ENCODE results near the gene LAMP1.
"Not testable (repeated sequence)": the region's sequence is repeated elsewhere in the genome, so short reads cannot be mapped to it uniquely, and the experiment has no call there.

LAMP1 gene

DNA sequence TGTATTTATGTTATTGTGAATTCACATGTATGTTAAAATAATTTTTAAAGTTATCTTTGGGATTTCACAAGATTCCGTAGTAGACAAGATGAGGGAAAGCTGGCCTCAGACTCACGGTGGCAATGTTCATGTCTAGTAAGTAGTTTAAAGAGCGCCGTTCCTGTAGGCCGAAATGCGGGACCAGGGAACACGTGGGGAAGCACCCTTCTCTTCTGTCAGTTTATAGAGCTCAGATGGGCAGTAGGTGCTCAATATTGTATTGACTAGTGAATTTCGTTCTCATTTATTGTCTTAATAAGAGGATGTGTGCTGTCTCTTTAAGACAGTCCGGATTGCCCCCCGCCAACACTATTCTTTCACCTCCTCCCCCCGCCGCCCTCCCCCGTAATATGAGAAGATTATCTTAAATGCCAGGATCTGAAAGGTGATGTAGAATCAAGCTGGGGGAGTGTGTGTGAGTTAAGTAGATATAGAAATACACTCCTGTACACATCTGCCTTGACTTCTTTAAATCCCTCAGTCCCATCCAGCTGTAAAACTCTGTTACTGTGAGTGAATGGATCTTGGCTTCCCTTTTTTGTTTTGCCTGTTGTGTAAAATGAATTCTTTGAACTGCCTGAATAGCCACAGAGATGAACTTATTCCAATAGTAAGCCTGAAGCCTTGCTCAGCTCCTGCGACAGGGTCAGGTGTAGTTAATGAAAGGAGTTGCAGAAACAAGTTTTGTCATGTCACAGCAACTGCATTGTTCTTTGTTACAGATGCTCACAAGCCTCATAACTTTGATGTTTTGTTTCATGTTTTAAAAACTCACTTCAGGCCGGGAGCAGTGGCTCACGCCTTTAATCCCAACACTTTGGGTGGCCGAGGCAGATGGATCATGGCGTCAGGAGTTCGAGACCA, 1.3 kb downstream of the LAMP1 start:
- DNase-seq: peak in 1 of 2 experiments; percentile 9

GRCh38 chr13:113299951-113300350, 2.9 kb downstream of the LAMP1 start:
- DNase-seq: no peak

- DNase-seq: no peak
These were observed 5.9 kb downstream of the LAMP1 start for GRCh38 chr13:113302986-113303385.

DNA sequence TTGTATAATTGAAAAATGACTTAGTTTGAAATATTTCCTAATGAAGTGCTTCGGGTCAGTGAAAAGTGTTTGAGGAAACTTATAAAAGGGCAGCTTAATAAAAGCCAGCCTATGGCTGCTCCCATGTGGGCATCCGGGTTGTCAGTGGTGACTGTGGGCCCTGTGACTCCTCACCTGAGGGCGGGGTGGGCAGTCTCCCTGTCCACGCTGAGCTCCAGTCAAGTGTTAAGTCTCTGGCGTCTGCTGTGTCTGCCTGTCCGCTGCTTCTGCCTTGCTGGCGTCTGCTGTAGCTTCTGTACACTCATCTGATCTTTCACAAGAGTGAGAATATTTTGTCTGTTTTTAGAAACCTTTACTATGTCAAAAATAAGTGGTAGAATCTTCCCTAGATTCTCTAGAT, 7.1 kb downstream of the LAMP1 start:
- DNase-seq: no peak

GRCh38 chr13:113305208-113305607, 8.2 kb downstream of the LAMP1 start:
- DNase-seq: no peak

GRCh38 chr13:113307491-113307890, 10.5 kb downstream of the LAMP1 start:
- no peak for DNase-seq

GRCh38 chr13:113309473-113309872, 12.4 kb downstream of the LAMP1 start:
- DNase-seq: no peak

GRCh38 chr13:113314112-113314511, 17.1 kb downstream of the LAMP1 start:
- not testable (repeated sequence) for DNase-seq

DNA sequence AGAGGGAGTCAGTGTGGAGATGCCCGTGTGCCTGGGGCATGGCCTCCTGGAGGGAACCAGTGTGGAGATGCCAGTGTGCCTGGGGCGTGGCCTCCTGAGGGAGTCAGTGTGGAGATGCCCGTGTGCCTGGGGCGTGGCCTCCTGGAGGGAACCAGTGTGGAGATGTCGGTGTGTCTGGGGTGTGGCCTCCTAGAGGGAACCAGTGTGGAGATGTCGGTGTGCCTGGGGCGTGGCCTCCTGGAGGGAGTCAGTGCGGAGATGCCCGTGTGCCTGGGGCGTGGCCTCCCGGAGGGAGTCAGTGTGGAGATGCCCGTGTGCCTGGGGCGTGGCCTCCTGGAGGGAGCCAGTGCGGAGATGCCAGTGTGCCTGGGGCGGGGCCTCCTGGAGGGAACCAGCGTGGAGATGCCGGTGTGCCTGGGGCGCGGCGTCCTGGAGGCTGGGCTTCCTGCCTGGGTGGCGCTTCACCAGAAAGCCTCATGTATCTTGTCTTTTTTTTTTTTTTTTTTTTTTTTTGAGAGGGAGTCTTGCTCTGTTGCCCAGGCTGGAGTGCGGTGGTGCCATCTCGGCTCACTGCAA, 17.9 kb downstream of the LAMP1 start:
- DNase-seq: not testable (repeated sequence)

DNA sequence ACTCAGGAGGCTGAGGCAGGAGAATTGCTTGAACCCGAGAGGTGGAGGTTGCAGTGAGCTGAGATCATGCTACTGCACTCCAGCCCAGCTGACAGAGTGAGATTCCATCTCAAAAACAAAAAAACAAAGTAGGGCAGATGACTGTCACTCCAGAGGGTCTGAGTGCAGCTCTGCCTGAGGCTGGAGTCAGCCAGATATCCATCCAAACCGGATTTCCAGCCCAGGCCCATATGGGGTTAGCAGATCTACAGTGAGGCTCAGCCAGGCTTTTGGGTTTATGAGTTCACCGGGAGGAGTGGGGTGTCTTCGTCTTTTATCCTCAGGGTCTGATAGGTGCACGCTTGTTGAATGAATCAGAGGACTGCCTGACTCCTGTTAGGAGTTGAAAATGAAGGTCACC, 19.0 kb downstream of the LAMP1 start:
- no peak for DNase-seq

GRCh38 chr13:113317031-113317430, 20.0 kb downstream of the LAMP1 start:
- no peak for DNase-seq

DNA sequence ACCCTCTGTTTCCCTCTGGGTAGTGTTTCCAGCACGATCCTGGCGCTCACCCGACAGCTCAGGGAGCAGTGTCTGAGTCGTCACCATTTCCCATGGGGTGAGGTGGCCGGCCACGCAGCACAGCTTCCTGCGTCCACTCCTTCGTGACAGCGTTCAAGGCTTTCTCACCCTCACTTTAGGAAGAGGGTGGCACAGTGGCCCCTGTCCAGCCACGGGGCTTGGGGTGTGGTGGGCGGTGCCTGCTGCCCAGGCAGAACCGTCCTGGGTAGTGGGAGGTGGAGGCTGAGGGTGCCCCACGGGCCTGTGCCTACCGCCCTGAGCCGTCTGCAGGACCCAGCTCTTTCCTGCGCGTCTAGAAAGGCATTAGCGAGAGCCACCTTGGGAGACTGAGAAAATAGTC, 21.9 kb downstream of the LAMP1 start:
- DNase-seq: no peak

- DNase-seq: no peak
These were observed 22.3 kb downstream of the LAMP1 start for GRCh38 chr13:113319371-113319770.

DNA sequence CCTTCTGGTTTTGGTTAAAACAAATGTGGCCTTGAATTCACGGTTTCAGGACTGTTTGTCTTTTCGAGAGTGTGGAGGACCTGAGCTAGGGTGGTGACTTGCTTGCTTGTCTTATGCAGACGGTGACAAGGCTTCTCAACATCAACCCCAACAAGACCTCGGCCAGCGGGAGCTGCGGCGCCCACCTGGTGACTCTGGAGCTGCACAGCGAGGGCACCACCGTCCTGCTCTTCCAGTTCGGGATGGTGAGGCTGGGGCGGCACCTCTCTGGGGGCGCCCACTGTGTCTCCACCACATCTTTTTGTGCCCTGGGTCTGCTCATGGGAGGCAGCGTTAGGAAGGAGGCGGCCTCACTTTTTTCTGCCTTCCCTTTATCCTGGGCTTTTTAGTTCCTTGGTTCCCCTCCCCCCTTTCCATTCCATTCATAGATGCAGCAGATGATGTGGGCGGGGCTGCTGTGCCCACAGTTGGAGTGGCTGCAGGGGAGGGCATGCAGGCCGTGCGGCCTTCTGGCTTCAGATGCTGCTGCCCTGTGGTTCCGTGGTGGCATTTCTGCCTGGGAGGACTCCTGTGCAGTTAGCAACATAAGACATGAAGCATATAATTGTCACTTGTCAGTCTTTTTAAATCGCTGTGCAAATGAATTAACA, 23.3 kb downstream of the LAMP1 start:
- no peak for DNase-seq

DNA sequence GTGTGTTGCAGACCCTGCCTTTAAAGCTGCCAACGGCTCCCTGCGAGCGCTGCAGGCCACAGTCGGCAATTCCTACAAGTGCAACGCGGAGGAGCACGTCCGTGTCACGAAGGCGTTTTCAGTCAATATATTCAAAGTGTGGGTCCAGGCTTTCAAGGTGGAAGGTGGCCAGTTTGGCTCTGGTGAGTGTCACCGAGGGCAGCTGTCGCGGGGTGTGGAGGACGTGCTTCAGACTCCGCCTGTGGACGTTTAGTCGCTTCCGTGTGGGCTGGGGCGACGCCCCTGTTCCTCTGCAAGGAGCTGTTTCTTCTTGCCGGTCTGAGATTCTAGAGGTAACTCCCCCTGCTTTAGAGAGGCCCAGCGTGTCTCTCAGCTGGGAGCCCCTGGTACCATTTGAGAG, 24.5 kb downstream of the LAMP1 start:
- no peak for DNase-seq

DNA sequence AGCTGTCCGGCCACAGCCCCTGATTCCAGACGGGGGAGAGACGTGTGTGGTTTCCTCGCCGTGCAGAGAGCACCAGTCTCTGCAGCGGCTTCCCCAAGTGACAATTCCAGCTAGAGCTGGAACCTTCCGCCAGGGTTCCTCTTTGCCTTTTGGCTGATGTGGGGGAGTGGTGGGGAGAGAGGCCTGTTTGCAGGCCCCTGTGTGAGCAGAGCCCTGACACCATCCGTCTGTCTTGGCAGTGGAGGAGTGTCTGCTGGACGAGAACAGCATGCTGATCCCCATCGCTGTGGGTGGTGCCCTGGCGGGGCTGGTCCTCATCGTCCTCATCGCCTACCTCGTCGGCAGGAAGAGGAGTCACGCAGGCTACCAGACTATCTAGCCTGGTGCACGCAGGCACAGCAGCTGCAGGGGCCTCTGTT, 25.0 kb downstream of the LAMP1 start:
- DNase-seq: no peak

DNA sequence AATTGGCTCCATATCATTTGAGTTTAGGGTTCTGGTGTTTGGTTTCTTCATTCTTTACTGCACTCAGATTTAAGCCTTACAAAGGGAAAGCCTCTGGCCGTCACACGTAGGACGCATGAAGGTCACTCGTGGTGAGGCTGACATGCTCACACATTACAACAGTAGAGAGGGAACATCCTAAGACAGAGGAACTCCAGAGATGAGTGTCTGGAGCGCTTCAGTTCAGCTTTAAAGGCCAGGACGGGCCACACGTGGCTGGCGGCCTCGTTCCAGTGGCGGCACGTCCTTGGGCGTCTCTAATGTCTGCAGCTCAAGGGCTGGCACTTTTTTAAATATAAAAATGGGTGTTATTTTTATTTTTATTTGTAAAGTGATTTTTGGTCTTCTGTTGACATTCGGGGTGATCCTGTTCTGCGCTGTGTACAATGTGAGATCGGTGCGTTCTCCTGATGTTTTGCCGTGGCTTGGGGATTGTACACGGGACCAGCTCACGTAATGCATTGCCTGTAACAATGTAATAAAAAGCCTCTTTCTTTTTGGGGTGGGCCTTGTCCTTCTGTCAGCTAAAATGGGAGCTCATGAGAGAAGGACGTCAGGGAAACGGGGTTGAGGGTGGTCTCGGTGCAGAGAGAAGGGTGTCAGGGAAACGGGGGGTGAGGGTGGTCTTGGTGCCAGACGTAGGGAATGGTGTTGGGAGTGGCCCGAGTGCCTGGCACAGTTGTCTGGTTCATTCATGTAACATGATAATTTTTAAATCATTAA, 26.0 kb downstream of the LAMP1 start:
- DNase-seq: no peak

DNA sequence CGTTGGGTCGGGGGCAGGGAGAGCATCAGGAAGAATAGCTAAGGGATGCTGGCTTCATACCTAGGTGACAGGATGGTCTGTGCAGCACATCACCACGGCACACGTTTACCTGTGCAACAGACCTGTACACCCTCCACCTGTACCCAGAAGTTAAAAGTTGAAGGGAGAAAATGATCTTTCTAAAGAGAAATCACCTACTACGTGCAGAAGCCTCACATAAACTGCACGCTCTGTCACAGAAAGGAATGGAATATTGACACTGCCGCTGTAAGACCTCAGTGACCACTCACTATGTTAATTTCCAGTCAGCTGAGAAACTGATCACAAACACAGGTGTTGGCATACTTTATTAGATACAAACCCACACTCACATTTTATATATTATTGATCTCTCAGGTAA, 26.8 kb downstream of the LAMP1 start:
- DNase-seq: no peak

- no peak for DNase-seq
These were observed 27.4 kb downstream of the LAMP1 start for GRCh38 chr13:113324398-113324797.

DNA sequence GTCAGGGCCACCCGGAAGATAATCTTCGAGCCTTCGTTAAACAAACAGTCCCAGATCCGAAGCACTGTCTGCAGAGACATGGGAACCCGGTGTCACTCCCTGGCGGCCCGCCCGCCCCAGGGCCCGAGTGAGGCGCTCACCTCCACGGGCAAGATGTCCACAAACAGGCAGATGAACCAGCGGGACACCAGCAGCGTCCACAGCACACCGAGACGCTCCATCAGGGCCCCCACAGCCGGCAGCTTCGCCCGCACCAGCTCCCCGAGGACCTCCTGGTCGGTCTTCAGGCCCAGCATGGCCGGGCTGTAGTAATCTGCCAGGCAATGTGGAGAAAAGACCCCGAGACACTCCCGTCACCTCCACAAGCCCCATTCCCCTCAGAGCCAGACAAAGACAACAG, 28.7 kb downstream of the LAMP1 start:
- no peak for DNase-seq

GRCh38 chr13:113327391-113327765, 30.3 kb downstream of the LAMP1 start:
- no peak for DNase-seq

GRCh38 chr13:113327766-113328471, 30.9 kb downstream of the LAMP1 start:
- no peak for DNase-seq

DNA sequence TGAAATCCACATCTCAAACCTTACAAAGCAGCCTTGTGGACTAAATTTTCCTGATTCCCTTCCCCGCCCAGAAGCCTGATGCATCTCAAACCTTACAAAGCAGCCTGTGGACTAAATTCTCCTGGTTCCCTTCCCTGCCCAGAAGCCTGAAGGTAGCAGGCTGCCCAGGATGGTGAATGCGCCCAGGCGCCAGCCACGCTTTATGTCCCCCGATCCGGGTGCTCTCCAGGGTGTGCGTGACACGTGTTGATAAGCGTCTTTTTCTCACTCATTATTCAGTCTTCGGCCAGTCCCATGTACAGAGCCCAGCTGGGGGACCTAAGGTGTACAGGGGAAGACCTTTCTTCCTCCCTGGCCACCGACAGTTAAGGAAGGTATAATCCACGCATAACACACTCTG, 31.8 kb downstream of the LAMP1 start:
- no peak for DNase-seq

All from activated CD4-positive, alpha-beta T cell treated with anti-CD3 and anti-CD28 coated beads, Interleukin-2, amount 50 U/mL, for 4 hours (primary cell).